Adrenal gland (tissue), 5 donors: Measurements from ENCODE around the gene TLK1.

Source experiments
- POLR2A ChIP-seq, 2 donors: fragments of 450-650 bp; IDR thresholded peaks; one replicate each; pipeline ENCODE4 v1.6.1; 2017; ENCODE audit warnings: antibody characterized with exemption in 2 of 2, mild to moderate bottlenecking in 2 of 2, moderate library complexity in 1 of 2
- TF ChIP-seq, protein P1 (sequence below), 6 experiments: fragments of 450-650 bp in 4 of 6; fragments of 200-600 bp in 2 of 6; sonication (generic) in 1 of 6; IDR thresholded peaks; 1 replicate in 5 of 6; 2 replicates in 1 of 6; pipeline versions ENCODE4 v1.5.1 to v1.8.0; 2016 to 2021; ENCODE audit warnings: antibody characterized with exemption in 6 of 6, mild to moderate bottlenecking in 2 of 6, moderate library complexity in 1 of 6
- donor health status: DM: no; HTN: no; CAD: no.

DNA sequence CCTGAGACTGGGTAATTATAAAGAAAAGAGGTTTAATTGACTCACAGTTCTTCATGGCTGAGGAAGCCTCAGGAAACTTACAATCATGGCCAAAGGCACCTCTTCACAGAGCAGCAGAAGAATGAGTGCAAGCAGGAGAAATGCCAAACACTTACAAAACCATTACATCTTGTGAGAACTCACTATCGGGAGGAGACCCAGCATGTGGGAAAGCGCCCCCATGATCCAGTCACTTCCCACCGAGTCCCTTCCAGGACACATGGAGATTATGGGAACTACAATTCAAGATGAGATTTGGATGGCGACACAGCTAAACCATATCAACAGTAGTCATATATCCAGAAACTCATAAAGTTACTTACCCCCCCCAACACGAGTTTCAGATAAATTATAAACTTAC, 28.6 kb downstream of the TLK1 start:
- TF ChIP-seq, protein P1, sequence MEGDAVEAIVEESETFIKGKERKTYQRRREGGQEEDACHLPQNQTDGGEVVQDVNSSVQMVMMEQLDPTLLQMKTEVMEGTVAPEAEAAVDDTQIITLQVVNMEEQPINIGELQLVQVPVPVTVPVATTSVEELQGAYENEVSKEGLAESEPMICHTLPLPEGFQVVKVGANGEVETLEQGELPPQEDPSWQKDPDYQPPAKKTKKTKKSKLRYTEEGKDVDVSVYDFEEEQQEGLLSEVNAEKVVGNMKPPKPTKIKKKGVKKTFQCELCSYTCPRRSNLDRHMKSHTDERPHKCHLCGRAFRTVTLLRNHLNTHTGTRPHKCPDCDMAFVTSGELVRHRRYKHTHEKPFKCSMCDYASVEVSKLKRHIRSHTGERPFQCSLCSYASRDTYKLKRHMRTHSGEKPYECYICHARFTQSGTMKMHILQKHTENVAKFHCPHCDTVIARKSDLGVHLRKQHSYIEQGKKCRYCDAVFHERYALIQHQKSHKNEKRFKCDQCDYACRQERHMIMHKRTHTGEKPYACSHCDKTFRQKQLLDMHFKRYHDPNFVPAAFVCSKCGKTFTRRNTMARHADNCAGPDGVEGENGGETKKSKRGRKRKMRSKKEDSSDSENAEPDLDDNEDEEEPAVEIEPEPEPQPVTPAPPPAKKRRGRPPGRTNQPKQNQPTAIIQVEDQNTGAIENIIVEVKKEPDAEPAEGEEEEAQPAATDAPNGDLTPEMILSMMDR (IDR thresholded peaks at IDR 0.05): no peak
- TF ChIP-seq POLR2A (IDR thresholded peaks at IDR 0.05): no peak
